ENCODE data around the gene CNOT6.
"Not testable (repeated sequence)": the region's sequence is repeated elsewhere in the genome, so short reads cannot be mapped to it uniquely, and the experiment has no call there.

The CNOT6 gene

DNA sequence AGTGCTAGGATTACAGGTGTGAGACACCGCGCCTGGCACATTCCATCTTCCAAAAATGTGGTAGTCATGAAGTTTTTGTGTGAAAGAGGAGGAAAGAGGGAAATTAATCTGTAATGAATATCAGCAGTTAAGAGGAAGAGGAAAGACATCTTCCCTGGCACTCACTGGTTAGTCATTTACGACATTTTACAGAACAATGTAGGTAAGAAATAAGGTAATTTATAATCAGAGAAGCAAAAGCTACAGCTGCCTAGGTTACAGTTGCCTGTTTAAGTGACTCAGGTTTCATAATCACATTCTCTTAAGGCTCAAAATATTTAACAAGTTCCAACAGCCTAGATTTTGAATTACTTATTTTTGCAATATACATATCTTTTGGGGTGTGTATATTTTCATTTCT, 26.9 kb downstream of the CNOT6 start:
- no peak for DNase-seq

DNA sequence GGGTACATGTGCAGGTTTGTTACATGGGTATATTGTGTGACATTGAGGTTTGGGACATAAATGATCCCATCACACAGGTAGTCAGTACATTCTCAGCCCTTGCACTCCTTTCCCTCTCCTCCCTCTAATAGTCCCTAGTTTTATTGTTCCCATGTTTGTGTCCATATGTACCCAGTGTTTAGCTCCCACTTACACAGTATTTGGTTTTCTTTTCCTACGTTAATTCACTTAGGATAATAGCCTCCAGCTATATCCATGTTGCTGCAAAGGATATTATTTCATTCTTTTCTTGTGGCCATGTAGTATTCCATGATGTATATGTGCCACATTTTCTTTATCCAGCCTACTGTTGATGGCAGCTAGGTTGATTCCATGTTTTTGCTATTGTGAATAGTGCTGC, 27.4 kb downstream of the CNOT6 start:
- no peak for DNase-seq

DNA sequence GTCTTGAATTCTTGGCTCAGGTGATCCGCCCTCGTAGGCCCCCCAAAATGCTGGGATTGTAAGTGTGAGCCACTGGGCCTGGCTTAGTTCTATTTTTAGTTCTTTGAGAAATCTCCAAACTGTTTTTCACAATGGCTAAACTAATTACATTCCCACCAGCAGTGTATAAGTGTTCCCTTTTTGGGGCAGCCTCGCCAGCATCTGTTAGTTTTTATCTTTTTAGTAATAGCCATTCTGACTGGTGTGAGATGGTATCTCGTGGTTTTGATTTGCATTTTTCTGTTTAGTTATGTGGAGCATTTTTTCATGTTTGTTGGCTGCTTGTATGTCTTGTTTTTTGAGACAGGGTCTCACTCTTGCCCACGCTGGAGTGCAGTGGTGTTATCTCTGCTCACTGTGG, 28.2 kb downstream of the CNOT6 start:
- DNase-seq, result no peak

DNA sequence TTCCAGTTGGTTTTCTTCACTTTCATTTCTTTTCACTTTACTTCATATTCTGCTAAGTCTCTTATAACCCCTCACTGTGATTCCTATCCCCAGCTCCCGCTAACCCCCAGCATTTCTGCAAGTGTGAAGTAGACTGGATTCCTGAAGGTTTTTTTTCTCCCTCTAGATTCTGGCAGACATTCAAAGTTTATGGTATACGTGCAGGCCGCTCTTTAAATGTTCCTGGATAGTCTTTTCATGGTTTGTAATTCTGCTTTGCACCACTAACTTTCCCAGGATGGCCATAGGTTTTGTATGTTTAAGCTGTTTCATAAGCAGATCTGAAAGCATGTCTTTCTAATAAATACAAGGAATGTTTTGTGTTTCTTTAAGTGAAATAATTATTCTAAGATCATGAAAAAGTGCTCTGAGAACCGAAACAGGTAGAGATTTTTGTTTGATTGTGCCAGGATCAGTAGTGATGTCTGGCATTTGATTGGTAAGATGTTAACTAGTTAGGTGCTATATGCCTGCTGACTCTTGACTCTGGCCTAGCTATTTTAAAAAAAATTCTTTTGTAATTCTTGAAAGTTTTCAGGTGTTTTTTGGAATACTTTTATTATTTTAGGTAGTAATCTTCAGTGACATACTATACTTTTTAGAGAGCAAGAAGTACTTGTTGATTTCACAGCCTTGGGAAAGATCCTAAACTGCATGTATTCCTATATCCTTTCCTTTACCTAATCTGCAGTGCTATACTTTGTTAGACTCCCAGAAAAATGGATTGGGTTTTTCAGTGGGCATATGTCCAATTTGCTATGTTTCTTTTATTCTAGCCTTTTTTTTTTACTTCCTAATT, 29.7 kb downstream of the CNOT6 start:
- DNase-seq, result no peak

DNA sequence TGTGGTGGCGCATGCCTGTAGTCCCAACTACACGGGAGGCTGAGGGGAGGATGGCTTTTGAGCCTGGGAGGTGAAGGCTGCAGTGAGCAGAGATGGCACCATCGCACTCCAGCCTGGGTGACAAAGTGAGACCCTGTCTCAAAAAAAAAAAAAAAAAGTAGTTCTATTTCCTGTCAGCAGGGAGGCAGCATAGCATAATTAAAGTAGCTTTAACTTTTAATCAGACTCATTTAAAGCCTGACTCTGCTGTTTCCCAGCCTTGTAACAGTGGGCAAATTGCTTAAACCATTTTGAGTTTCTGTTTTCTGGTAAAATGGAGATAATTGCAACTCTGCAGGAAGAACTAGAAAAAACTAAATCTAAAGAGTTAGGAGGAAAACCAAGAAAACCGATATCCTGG, 31.2 kb downstream of the CNOT6 start:
- DNase-seq, result no peak

DNA sequence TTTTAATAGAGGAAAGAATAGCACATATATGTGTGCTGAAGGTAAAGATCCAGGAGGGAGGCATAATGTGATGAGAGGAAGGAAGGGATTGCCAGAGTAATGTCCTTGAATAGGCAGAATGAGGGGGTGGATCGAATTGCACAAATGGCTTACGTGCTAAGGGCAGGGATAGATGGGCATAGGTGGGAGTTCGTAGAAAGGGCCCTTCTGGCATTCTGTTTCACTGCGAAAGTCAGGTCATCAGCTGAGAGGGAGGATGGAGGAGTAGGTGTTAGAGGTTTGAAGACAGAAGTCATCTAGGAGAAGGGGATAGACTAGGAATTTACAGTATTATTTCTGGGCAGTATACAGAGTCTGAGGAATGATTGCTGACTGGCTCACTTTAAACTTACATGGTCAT, 32.1 kb downstream of the CNOT6 start:
- no peak for DNase-seq

DNA sequence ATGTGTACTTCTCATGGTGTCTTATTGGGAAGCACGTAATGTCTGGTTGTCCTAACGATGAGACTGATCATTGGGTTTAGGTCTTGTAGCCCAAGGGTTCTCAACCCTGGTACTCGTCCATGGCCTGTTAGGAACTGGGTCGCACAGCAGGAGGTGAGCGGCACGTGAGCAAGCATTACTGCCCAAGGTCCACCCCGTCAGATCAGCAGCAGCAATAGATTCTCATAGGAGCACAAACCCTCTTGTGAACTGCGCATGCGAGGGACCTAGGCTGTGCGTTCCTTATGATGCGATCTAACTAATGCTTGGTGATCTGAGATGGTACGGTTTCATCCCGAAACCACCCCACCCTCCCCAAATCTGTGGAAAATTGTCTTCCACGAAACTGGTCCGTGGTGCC, 33.5 kb downstream of the CNOT6 start:
- DNase-seq, result no peak

DNA sequence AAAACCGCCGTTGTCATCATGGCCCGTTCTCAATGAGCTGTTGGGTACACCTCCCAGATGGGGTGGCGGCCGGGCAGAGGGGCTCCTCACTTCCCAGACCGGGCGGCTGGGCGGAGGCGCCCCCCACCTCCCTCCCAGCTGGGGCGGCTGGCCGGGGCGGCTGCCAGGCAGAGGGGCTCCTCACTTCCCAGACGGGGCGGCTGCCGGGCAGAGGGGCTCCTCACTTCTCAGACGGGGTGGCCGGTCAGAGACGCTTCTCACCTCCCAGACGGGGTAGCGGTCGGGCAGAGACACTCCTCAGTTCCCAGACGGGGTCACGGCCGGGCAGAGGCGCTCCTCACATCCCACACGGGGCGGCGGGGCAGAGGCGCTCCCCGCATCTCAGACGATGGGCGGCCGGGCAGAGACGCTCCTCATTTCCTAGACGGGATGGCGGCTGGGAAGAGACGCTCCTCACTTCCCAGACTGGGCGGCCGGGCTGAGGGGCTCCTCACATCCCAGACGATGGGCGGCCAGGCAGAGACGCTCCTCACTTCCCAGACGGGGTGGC, 36.9 kb downstream of the CNOT6 start:
- not testable (repeated sequence) for DNase-seq

DNA sequence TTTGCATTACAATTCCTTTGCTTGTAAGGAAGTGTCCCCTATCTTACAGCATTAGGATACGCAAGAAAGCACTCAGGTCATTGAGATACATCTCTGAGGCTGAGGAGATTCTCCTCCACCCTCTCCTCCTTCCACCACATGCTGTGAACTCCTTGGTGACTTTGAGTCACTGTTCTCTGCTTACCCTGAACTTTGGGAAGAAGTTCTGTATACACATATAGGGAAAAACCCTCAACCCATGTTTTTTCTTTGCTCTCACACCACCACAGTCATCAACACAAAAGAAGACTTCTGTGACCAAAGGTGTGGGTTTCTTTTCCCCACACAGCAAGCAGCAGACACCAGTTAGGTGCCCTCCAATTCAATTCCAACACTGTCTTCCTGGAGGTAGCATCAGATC, 38.1 kb downstream of the CNOT6 start:
- no peak for DNase-seq

DNA sequence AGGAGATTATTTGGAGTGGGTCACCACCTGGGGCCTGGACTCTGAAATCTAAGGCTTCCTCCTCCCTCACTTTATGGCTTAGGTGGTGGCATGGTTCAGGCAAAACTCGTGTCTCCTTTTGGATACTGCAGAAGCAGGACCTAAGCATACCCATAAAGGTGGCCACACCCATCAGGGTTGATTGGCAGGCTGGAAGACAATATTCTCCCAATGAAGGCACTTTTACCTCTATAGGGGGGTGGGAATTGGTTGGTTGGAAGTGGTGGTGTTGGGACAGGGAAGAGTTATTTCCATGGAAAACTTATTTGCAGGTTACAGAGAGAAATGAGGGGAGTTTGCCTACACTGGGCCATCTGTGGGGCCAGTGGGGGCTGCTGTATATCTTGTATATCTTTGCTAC, 39.7 kb downstream of the CNOT6 start:
- DNase-seq, result no peak

DNA sequence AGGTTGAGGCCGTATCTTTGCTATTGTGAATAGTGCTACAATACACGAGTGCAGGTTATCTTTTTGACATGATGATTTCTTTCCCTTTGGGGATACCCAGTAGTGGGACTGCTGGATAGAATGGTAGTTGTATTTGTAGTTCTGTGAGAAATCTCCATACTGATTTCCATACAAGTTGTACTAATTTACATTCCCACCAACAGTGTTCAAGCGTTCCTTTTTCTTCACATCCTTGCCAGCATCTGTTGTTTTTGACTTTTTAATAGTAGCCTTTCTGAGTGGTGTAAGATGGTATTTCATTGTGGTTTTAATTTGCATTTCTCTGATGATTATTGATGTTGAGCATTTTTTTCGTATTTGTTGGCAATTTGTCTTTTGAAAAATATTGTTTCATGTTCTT, 41.4 kb downstream of the CNOT6 start:
- DNase-seq, result no peak

DNA sequence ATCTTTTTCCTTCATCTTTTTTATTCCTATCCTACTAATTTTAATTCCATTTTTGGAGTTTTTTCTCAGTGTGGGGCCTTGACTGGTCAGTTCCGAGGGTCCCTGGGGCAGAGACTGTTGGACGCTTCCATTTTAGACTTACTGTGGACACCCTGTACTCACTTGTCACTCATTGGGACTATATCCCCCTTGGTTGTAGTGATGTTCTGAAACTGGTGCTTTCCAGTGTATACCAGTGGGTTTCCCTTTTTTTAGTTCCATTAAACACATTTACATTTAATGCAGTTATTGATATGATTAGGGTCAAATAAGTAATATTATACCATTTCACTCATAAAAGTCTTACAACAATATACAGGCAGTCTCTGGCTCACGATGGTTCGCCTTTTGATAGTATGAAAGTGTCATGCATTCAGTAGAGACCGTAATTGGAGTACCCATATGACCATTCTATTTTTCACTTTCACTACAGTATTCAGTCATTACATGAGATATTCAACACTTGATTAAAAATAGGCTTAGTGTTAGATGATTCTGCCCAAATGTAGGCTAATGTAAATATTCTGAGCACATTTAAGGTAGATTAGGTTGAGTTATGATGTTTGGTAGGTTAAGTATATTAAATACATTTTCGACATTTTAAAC, 46.0 kb downstream of the CNOT6 start:
- DNase-seq, result no peak

DNA sequence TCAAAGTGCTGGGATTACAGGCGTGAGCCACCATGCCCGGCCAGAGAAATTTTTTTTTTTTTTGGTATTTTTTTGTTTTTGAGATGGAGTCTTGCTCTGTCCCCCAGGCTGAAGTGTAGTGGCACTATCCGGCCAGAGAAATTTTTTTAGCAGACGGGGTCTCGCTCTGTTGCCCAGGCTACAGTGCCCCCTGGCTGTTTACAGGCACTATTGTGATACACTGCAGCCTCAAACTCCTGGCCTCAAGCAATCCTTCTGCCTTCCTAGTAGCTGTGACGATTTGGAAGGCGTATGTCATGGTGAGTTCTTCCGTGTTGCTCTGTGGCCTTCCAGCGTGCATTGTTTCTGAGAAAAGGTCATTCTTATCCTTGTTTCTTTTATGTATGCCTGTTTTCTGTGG, 47.5 kb downstream of the CNOT6 start:
- DNase-seq, result no peak

DNA sequence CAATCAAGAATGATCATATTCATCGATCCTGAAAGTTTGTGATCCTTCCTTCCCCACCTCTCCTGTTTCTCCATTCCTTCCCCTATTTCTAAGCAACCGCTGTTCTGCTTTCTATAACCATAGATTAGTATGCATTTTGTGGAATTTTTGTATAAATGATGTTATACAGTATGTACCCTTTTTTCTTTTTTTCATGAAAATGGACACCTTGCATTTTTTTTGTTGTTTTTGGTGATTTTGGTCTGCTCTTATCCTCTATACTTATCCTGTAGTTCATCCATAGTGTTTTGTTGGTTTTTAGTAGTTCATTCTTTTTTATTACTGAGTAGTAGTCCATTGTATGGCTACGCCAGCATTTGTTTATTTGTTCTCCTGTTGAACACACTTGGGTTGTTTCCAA, 51.1 kb downstream of the CNOT6 start:
- no peak for DNase-seq

DNA sequence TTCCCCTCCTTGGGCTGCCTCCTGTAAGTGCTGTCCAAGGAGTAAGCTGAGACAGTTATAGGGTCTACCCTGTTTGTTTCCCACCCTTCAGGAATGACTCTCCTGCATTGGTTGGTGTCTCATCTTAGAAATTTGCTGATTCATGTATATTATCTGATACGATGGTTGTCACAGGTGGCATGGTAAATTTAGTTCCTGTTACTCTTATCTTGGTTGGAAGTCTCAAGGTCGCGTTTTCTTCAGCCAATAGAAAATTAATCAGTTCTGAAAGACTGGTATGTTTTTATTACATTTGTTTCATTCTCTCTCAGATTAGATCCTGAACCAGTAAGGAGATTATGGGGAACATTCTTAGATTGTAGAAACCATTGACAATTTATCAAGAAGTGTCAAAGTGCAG, 54.4 kb downstream of the CNOT6 start:
- DNase-seq, result no peak

DNA sequence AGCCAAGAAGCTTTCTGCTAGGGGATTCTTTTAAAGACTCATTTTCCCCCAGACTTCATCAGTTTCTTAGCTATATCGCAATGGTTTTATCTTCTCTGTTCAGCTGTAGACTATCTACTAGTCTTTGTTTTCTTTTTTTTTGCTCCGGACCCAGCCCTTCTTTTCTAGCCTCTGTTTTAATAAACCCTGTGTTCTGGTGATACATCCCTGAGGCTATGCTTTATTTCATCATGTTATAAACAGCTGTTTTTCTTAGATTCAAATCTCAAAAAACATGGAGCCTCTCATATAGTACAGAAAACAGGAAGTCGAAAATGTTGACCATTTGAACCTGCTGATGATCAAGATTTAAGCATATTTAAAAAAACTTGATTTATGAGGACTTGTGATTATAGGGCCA, 59.4 kb downstream of the CNOT6 start:
- no peak for DNase-seq

DNA sequence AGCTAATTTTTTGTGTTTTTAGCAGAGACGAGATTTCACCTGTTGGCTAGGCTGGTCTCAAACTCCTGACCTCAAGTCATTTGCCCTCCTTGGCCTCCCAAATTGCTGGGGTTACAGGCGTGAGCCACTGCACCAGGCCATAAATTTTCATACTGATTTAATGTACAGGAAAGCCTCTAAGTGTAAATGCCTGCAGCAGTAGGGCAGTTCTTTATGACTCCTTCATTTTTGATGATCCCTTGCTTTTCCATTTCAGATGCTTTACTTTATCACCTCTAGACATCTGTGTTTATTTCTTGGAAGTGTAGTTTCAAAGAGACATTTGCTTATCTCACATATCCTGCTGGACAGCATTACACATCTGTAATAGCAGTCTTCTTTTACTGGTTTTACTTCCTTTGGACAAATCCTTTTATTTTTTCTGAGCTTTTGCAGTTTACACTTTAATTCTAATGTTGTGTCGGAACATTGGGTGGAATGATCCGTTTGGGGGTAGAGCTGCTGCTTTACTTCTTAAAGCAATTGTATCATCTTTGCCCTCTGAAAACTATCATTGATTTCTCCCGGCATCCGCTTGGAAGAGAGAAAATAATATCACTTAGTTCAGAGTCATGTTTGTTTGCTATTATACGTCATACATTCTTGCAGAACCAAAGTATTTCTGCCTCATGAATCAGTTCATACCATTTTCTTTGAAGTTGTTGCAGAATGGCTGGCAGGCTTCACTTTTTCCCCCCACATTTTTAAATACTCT, 61.2 kb downstream of the CNOT6 start:
- no peak for DNase-seq

DNA sequence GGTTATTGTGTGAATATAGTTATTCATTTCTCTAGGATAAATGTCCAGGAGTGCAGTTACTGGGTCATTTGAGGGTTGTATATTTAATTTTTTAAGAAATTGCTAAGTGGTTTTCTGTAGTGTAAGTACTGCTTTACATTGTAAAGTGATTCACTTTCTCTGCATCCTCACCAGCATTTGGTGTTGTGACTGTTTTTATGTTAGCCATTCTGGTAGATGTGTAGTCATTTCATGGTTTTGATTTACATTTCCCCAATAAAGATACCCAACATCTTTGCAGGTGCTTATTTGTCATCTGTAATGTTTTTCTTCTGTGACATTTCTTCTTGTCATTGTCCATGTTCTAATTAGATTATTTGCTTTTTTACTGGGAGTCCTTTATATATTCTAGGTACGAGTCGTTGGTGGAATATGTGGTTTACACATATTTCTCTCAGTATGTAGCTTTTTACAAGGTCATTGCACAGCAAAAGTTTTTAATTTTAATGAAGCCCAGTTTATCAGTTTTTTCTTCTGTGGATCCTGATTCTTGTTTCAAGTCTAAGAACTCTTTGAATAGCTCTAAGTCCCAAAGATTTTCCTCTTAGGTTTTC, 63.1 kb downstream of the CNOT6 start:
- no peak for DNase-seq

DNA sequence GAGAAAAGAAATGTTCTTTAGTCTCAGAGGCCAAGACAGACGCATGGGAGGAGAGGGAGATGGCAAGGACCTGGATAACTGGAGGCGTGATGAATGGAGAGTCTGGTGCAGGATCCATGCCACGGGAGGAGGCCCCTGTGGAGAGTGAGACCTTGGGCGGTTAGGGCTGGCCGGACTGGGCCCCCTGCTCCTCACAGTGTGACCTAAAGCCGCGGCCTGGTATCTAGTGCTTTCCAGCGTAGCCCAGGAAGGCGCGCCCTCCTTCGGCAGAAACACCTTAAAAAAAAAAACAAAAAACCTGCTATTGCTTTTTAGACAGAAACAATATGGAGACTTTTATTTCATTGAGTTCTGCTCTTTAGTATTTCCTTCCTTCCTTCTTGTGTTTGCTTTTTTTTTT, 64.1 kb downstream of the CNOT6 start:
- no peak for DNase-seq

DNA sequence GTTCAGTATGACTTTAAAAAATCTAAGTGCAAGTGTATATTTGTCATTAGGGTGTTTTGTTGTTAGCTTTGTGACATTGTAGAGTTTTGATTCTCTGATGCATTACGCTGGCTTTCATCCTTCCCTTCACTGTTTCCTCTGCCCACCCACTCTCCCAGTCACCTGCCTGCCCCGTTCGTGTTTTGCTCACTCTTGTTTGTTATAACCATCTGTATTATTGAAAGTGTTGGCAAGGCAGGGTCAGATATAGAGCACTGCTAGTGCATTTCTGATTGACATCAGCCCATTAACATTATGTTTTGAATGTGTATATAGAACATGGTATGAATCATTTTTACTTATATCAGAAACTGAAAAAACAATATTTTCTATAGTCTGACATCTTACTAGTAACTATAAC, 69.8 kb downstream of the CNOT6 start:
- DNase-seq, result no peak

DNA sequence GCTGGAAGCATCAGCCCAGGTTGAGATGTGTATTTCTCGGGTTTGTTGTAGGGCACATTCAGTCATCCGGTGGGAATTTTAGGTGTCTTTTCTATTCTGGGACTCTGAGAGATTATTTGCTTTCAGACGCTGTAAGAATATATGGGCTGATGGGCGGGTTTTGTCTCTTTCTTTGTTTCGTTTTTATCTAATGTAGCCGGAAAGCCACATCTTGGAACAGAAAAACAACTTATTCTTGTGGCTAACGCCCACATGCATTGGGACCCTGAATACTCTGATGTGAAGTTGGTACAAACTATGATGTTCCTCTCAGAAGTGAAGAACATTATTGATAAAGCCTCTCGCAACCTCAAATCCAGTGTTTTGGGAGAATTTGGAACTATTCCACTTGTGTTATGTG, 74.7 kb downstream of the CNOT6 start:
- no peak for DNase-seq

DNA sequence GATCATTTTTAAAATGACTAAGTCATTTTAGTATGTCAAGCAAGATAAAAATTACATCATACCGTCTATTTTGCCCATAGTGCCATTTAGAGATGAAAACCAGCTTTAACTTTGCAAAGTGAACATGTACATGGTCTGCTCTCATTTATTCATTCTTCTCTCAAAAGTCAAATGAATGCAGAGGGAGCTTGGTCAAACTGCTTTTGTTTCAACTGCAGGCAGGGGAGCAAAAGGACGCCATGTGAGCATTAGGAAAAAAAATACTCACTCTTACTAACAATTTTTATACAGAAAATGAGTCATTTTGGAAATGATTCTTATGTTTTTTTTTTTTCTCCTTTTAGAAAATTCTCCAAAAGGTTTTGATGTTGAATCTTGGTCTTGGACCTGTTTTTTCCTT, 81.4 kb downstream of the CNOT6 start:
- DNase-seq, result no peak

DNA sequence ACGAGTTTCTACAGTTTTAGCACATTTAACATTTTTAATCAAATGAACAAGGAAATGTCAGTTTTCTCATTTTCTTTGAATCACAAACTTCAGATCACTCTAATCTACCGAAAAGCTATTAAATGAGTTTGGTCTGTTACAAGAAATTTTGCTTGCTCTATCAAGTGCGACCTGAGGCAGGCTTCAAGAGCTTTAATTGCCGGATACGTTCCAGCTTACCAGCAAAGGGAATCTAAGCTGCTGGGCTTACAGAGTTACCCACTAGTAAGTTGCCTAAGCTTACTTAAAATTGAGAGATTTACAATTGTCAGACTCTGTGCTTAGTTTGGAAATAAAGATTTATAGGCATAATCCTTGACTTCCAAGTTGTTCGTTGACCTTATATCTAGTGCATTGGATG, 86.5 kb downstream of the CNOT6 start:
- DNase-seq, result no peak

All from effector CD8-positive, alpha-beta T cell (primary cell).